Activated effector memory CD4-positive, alpha-beta T cell treated with anti-CD3 and anti-CD28 coated beads, Interleukin-2, amount 50 U/mL, for 16 hours (primary cell): ENCODE data around the gene KLHL40.
A peak's percentile ranks its signal among the peaks of the same experiment; 100 is the strongest.

ENCODE experiments used
- DNase-seq: peaks from one replicate; pipeline ENCODE4 v3.0.0-alpha.2; 2020

Gene KLHL40

GRCh38 chr3:42705058-42705767 is 19.9 kb downstream of the KLHL40 start:
- peak; percentile 48 for DNase-seq

- DNase-seq = peak; percentile 16
These were observed 20.7 kb downstream of the KLHL40 start for GRCh38 chr3:42705962-42706585.

- DNase-seq = peak; percentile 42
These were observed 21.6 kb downstream of the KLHL40 start for GRCh38 chr3:42706721-42707619.

- peak; percentile 42 for DNase-seq
These were observed 22.5 kb downstream of the KLHL40 start for GRCh38 chr3:42707620-42708355.

DNA sequence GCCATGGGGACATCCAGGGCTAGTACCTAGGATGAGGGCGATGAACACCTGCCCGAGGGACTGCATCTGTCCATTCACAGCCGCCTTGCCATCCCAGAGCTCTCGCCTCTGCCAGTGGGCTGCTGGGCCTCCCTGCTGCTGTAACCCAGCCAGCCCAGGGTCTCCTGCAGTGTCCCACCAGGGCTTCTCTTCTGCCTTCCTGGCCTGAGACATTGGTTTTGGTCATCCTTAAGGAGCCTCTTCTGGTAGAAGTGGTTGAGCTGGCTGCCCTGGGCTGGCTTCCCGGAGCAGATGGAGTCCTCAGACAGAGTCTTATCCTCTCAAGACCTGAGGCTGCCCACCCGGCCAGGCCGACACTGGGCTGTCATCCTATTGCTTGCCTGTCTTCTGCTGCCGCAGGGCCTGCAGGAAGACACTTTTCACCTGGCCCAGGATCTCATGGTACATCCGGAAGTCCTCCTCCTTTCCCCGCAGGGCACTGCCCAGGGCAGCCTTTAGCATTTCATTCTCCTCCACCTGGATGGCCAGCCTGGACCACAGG is 23.3 kb downstream of the KLHL40 start:
- peak; percentile 50 for DNase-seq

DNA sequence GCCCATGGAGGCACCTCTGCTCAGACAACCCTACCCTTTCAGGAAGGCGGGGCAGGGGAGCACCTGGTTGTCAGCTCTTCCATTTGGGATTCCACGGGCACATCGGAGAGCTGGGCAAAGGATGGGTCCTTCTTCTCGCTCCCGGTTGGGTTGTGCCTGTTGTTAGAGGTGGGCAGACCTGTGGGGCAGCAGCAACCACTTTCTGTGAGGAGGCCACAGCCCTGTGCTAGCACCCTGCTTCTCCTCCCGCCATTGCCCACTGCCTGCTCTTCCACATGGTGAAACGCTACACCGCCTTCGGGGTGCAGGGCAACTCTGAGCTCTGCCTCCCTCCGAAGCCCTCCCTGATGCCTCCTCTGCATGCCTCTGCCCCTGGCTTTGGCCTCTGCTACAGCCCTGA is 24.3 kb downstream of the KLHL40 start:
- peak; percentile 49 for DNase-seq

DNA sequence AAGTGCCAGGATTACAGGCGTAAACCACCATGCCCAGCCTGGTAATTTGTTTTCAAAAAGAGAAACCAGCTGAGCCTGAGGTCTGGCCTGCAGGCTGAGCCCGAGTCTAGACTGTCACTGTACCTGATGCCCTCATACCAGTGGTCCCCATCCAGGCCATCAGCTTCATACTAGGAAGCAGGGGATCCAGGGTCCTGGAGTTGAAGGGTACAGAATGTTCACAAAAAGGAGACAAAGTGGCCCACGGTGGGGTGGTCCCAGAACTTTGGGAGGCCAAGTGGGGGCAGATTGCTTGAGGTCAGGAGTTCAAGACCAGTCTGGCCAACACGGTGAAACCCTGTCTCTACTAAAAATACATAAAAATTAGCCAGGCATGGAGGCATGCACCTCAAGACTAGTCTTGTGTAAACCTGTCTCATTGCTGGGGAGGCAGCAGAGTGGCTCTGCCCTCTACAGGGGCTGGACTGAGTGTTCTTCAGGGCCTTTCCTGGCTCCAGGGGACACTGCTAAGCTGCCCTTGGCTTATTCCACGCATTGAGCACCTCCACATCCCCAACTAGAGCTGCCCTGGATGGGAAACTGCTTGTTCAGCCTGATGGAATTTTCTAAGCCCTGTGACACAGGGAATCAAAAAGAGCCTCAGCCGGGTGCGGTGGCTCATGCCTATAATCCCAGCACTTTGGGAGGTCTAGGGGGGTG is 25.1 kb downstream of the KLHL40 start:
- no peak for DNase-seq

GRCh38 chr3:42711491-42712343 is 26.4 kb downstream of the KLHL40 start:
- peak; percentile 39 for DNase-seq

GRCh38 chr3:42712344-42712648 is 27.0 kb downstream of the KLHL40 start:
- DNase-seq = peak; percentile 36

- DNase-seq = peak; percentile 37
These were observed 27.5 kb downstream of the KLHL40 start for GRCh38 chr3:42712688-42713372.

DNA sequence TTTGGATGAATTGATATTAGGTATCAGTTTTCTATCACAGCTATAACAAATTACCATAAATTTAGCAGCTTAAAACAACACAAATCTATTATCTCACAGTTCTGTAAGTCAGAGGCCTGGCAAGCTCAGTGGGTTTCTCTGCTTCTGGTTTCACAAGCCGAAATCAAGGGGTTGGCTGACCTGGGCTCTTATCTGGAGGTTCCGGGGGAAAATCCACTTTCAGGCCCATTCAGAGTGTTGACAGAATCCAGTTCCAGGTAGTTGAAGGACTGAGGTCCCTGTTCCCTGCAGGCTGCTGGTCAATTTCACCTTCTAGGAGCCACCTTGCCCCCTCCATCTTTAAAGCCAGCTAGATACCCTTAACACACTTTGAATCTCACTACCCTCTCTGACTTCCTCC is 28.4 kb downstream of the KLHL40 start:
- DNase-seq = no peak

- no peak for DNase-seq
These were observed 29.0 kb downstream of the KLHL40 start for GRCh38 chr3:42714171-42714852.

DNA sequence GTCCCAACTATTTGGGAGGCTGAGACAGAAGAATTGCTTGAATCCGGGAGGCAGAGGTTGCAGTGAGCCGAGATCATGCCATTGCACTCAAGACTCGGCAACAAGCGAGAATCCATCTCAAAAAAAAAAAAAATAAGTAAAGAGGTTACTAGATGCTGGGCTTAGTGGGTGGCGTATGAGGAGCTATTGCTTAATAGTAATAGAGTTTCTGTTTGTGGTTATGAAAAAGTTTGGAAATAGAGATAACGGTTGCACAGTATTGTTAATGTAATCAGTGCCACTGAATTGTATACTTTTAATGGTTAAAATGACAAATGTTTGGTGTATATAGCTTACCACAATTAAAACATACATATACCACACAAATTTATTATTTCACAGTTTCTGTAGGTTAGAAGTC is 32.0 kb downstream of the KLHL40 start:
- peak; percentile 25 for DNase-seq

DNA sequence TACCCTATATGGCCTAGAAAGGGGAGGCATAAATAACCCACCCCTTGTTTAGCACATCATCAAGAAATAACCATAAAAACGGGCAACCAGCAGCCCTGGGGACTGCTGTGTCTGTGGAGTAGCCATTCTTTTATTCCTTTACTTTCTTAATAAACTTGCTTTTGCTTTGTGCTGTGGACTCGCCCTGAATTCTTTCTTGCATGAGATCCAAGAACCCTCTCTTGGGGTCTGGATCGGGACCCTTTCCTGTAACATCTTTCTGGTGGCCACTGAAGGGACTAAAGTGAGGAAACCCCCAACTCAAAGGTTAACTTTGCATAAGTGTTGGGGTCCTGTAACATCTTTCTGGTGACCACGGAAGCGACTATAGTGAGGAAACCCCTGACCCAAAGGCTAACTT is 33.0 kb downstream of the KLHL40 start:
- peak; percentile 9 for DNase-seq

DNA sequence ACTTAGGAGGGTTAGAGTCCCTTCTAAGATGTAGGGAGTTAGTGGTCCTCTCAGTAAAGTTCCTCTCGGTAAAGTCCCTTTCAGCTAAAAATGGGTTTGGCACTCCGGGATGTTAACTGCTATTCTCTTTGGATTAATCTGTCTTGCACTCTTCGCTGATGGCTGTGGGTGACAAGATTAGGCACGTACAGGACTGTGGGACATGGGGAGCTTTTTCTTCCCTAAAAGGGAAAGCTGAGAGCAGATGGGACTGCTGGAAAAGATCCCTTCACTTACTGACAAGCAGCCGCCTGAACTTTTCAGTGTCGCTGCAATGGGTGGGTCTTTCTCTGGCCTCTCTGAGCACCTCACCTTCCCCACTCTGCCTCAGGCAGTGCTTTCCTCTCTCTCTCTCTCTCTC is 33.7 kb downstream of the KLHL40 start:
- peak; percentile 21 for DNase-seq

GRCh38 chr3:42720126-42720525 is 34.8 kb downstream of the KLHL40 start:
- no peak for DNase-seq

GRCh38 chr3:42721690-42722089 is 36.4 kb downstream of the KLHL40 start:
- no peak for DNase-seq

DNA sequence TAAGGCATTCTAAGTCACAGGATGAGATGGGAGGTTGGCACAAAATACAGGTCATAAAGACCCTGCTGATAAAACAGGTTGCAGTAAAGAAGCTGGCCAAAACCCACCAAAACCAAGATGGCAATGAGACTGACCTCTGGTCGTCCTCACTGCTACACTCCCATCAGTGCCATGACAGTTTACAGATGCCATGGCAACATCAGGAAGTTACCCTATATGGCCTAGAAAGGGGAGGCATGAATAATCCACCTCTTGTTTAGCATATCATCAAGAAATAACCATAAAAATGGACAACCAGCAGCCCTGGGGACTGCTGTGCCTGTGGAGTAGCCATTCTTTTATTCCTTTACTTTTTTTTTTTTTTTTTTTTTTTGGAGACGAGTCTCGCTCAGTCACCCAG is 37.1 kb downstream of the KLHL40 start:
- DNase-seq = peak; percentile 5

DNA sequence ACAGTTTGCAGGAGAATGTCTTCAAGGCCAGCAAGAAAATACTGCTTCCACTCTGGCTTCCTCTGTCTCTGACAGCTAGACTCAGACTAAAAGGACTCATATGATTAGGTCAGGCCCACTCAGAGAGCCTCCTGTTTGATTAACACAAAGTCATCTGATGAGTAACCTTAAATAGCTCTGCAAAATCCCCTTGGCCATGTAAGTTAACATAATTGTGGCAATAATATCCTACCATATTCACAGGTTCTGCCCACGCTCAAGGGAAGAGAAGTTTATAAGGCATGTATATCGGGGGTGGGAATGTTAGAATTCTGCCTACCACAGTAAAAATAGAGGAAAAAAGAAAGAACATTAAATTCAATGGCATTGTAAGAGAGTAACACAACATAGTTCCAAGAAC is 37.9 kb downstream of the KLHL40 start:
- no peak for DNase-seq

DNA sequence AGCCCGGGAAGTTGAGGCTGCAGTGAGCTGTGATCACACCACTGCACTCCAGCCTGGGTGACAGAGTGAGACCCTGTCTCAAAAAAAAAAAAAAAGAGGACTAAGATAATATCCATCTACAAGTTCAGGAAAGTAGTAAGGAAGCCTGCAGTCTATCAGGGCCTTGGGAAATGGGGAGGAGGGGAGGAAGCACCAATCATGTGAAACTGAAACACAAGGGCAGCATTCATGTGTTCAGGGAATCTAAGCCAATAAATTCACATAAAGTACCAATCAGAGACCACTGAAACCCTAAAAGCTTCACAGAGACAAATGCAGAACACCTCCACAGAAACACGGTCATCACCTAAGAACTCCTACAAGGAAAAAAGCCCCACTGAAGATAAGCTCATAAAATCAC is 40.1 kb downstream of the KLHL40 start:
- no peak for DNase-seq
